GOT3 (cell line): Measurements from ENCODE around the gene TRIM65.
A peak's percentile ranks its signal among the peaks of the same experiment; 100 is the strongest.

Experiments
- DNase-seq: peaks from one replicate; lab custom pipeline; 2025; ENCODE audit warnings: mixed read lengths; lab: John Stamatoyannopoulos, UW

TRIM65 gene

GRCh38 chr17:75896415-75897159 is at the start of gene TRIM65:
TRIM65 (minus strand) TSS chr17:75896951; CDS start chr17:75896937, 14 bp downstream.
- peak; percentile 52 for DNase-seq

GRCh38 chr17:75945211-75945610 is 48.5 kb upstream of the TRIM65 start:
- DNase-seq = no peak

- no peak for DNase-seq
Observed at GRCh38 chr17:75943491-75943890, 46.7 kb upstream of the TRIM65 start.

- DNase-seq = no peak
Observed at GRCh38 chr17:75942473-75942872, 45.7 kb upstream of the TRIM65 start.

GRCh38 chr17:75941442-75941819 is 44.7 kb upstream of the TRIM65 start:
- DNase-seq = no peak

- DNase-seq = peak; percentile 94
Observed at GRCh38 chr17:75940727-75941441, 44.1 kb upstream of the TRIM65 start, which contains the start of gene FBF1. FBF1 (minus strand) TSS chr17:75941042; CDS start chr17:75938149, 2,893 bp downstream.

- no peak for DNase-seq
Observed at GRCh38 chr17:75937652-75938051, 40.9 kb upstream of the TRIM65 start.

GRCh38 chr17:75933808-75934207 is 37.1 kb upstream of the TRIM65 start:
- no peak for DNase-seq

- no peak for DNase-seq
Observed at GRCh38 chr17:75932852-75933251, 36.1 kb upstream of the TRIM65 start.

- DNase-seq = no peak
Observed at GRCh38 chr17:75931062-75931461, 34.3 kb upstream of the TRIM65 start.

- no peak for DNase-seq
Observed at GRCh38 chr17:75927286-75927922, 30.7 kb upstream of the TRIM65 start.

- DNase-seq = no peak
Observed at GRCh38 chr17:75926456-75926855, 29.7 kb upstream of the TRIM65 start.

- DNase-seq = no peak
Observed at GRCh38 chr17:75925912-75926311, 29.2 kb upstream of the TRIM65 start.

GRCh38 chr17:75925103-75925502 is 28.4 kb upstream of the TRIM65 start:
- no peak for DNase-seq

- DNase-seq = no peak
Observed at GRCh38 chr17:75922963-75923874, 26.5 kb upstream of the TRIM65 start.

- no peak for DNase-seq
Observed at GRCh38 chr17:75922173-75922961, 25.6 kb upstream of the TRIM65 start.

GRCh38 chr17:75921596-75921995 is 24.8 kb upstream of the TRIM65 start:
- DNase-seq = no peak

- no peak for DNase-seq
Observed at GRCh38 chr17:75920045-75920560, 23.4 kb upstream of the TRIM65 start.

GRCh38 chr17:75919611-75920010 is 22.9 kb upstream of the TRIM65 start:
- no peak for DNase-seq

GRCh38 chr17:75917917-75918445 is 21.2 kb upstream of the TRIM65 start:
- no peak for DNase-seq
